Measurements from ENCODE around the gene GNPDA1.

Gene GNPDA1

GRCh38 chr5:142020122-142020659, 7.4 kb upstream of the GNPDA1 start:
- no peak for DNase-seq

- DNase-seq: peak; percentile 88
Measured at GRCh38 chr5:142017832-142018427, 5.1 kb upstream of the GNPDA1 start.

GRCh38 chr5:142016556-142016955, 3.7 kb upstream of the GNPDA1 start:
- peak; percentile 86 for DNase-seq

GRCh38 chr5:142015781-142016533, 3.1 kb upstream of the GNPDA1 start:
- DNase-seq: peak; percentile 87

GRCh38 chr5:142014911-142015584, 2.2 kb upstream of the GNPDA1 start:
- DNase-seq: peak; percentile 89

GRCh38 chr5:142013734-142014521, 1.1 kb upstream of the GNPDA1 start:
- no peak for DNase-seq

- peak; percentile 77 for DNase-seq
Measured at GRCh38 chr5:142012186-142012785, 541 bp downstream of the GNPDA1 start.

GRCh38 chr5:142011572-142012185, 1.1 kb downstream of the GNPDA1 start:
- no peak for DNase-seq

- DNase-seq: no peak
Measured at GRCh38 chr5:142009886-142010285, 2.9 kb downstream of the GNPDA1 start.

GRCh38 chr5:142008813-142009212, 4.0 kb downstream of the GNPDA1 start:
- DNase-seq: no peak

- DNase-seq: no peak
Measured at GRCh38 chr5:142007237-142007544, 5.6 kb downstream of the GNPDA1 start.

GRCh38 chr5:142006363-142007236, 6.2 kb downstream of the GNPDA1 start:
- DNase-seq: peak; percentile 88

- no peak for DNase-seq
Measured at GRCh38 chr5:142003266-142003800, 9.5 kb downstream of the GNPDA1 start.

- DNase-seq: no peak
Measured at GRCh38 chr5:142000704-142001484, 11.9 kb downstream of the GNPDA1 start.

GRCh38 chr5:142000173-142000572, 12.7 kb downstream of the GNPDA1 start:
- DNase-seq: no peak

GRCh38 chr5:141997358-141997960, 15.4 kb downstream of the GNPDA1 start:
- no peak for DNase-seq

GRCh38 chr5:141995656-141996055, 17.2 kb downstream of the GNPDA1 start:
- no peak for DNase-seq

GRCh38 chr5:141994511-141995136, 18.2 kb downstream of the GNPDA1 start:
- DNase-seq: no peak

- DNase-seq: peak; percentile 71
Measured at GRCh38 chr5:141992349-141992963, 20.4 kb downstream of the GNPDA1 start.

Measured in activated CD4-positive, alpha-beta T cell treated with anti-CD3 and anti-CD28 coated beads, Interleukin-2, amount 50 U/mL, for 16 hours (primary cell).